Measurements from ENCODE around the gene XYLT1.

- TF ChIP-seq CTCF (conservative IDR thresholded peaks at IDR 0.05; ENCODE audit: low read depth, low read length) (no peak), RFX5 (IDR thresholded peaks at IDR 0.05; ENCODE audit: low read depth, low read length) (no peak), POLR2A (IDR thresholded peaks at IDR 0.05; ENCODE audit: low read depth, low read length) (no peak), FOS (IDR thresholded peaks at IDR 0.05; ENCODE audit: low read depth, low read length) (no peak), SMC3 (IDR thresholded peaks at IDR 0.05; ENCODE audit: low read depth, low read length) (no peak), RAD21 (IDR thresholded peaks at IDR 0.05; ENCODE audit: low read length) (no peak)
These were observed 309.8 kb downstream of the XYLT1 start for GRCh38 chr16:17160920-17161431.
